ENCODE results near the gene HSD17B14. TPM values are rescaled to one million over a fixed set of nuclear protein-coding genes. Genes with fewer than 3 reads are reported as not detected.
A peak's percentile ranks its signal among the peaks of the same experiment; 100 is the strongest.

The HSD17B14 gene
- total and polyA plus RNA-seq, 2 of the 13 experiments (the other 11 are each of a cell fraction or from before 2014, with no cell fraction given), result 0.58 to 1.2 TPM

DNA sequence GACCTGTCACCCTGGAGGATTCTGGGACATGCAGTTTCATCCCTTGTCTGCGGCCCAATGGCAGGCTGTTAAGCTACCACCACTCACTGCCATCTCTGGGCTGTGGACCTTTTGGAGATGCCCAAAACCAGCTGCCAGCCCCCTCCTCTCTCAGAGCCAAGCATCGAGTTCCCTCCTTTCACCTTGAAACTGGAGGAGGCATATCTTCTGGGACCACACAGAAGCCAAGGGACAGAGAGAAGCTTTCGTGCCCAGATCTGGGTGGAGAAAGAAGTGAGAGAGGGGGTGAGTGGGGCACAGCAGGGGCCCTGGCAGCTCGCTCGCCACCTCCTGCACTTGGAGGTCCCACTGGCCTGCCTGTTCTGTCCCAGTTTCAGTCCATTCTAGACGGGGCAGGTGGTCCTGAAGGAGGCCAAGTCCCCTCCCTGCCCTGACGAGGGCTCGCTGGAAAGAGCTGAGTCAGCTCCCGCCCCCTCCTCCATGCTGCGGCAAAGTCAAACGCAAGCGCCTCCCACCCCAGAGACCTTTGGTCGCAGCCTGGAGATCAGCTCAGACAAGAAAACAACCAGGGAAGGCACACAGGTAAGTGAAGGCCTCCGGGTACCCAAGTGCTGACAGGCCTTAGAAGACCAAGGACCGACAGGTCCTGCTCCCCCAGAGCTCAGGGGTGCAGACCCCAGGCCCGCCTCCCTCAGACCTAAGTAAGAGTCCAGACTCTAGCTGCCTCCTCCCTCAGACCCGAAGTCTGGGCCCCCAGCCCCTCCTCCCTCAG, 29.3 kb downstream of the HSD17B14 start (continued):
- TF ChIP-seq, protein P1, sequence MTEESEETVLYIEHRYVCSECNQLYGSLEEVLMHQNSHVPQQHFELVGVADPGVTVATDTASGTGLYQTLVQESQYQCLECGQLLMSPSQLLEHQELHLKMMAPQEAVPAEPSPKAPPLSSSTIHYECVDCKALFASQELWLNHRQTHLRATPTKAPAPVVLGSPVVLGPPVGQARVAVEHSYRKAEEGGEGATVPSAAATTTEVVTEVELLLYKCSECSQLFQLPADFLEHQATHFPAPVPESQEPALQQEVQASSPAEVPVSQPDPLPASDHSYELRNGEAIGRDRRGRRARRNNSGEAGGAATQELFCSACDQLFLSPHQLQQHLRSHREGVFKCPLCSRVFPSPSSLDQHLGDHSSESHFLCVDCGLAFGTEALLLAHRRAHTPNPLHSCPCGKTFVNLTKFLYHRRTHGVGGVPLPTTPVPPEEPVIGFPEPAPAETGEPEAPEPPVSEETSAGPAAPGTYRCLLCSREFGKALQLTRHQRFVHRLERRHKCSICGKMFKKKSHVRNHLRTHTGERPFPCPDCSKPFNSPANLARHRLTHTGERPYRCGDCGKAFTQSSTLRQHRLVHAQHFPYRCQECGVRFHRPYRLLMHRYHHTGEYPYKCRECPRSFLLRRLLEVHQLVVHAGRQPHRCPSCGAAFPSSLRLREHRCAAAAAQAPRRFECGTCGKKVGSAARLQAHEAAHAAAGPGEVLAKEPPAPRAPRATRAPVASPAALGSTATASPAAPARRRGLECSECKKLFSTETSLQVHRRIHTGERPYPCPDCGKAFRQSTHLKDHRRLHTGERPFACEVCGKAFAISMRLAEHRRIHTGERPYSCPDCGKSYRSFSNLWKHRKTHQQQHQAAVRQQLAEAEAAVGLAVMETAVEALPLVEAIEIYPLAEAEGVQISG (CRISPR knock-in tag; IDR thresholded peaks at IDR 0.05), result peak; percentile 84
- TF ChIP-seq ZNF264 (CRISPR knock-in tag; IDR thresholded peaks at IDR 0.05) (0 out of 2 replicates have a peak, but pooled peaks have one; percentile 38), ESRRA (CRISPR knock-in tag; IDR thresholded peaks at IDR 0.05; ENCODE audit: low read depth) (peak; percentile 68; the same call in 1 of the 2 replicates), ZNF232 (CRISPR knock-in tag; IDR thresholded peaks at IDR 0.05; ENCODE audit: borderline replicate concordance) (peak; percentile 51; the same call in 1 of the 2 replicates), ZFP36L1 (CRISPR knock-in tag; IDR thresholded peaks at IDR 0.05) (no peak; the same call in 1 of the 2 replicates), ZBTB1 (CRISPR knock-in tag; IDR thresholded peaks at IDR 0.05; ENCODE audit: borderline replicate concordance) (no peak), SALL1 (CRISPR knock-in tag; IDR thresholded peaks at IDR 0.05) (peak; percentile 60), RFXAP (CRISPR knock-in tag; IDR thresholded peaks at IDR 0.05; ENCODE audit: borderline replicate concordance) (0 out of 2 replicates have a peak, but pooled peaks have one; percentile 49), CENPX (CRISPR knock-in tag; IDR thresholded peaks at IDR 0.05) (no peak), MYC (CRISPR knock-in tag; IDR thresholded peaks at IDR 0.05; ENCODE audit: borderline replicate concordance) (peak; percentile 60; the same call in 1 of the 2 replicates), ZSCAN29 (CRISPR knock-in tag; conservative IDR thresholded peaks at IDR 0.05) (0 out of 2 replicates have a peak, but pooled peaks have one; percentile 33)
- TF ChIP-seq, protein P2, sequence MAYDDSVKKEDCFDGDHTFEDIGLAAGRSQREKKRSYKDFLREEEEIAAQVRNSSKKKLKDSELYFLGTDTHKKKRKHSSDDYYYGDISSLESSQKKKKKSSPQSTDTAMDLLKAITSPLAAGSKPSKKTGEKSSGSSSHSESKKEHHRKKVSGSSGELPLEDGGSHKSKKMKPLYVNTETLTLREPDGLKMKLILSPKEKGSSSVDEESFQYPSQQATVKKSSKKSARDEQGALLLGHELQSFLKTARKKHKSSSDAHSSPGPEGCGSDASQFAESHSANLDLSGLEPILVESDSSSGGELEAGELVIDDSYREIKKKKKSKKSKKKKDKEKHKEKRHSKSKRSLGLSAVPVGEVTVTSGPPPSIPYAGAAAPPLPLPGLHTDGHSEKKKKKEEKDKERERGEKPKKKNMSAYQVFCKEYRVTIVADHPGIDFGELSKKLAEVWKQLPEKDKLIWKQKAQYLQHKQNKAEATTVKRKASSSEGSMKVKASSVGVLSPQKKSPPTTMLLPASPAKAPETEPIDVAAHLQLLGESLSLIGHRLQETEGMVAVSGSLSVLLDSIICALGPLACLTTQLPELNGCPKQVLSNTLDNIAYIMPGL (CRISPR knock-in tag; IDR thresholded peaks at IDR 0.05; ENCODE audit: borderline replicate concordance in 1 of 2, low read depth in 1 of 2), result peak in 1 of 2 experiments; percentile 77; a peak in 3 of 4 replicates
- TF ChIP-seq, protein P3, sequence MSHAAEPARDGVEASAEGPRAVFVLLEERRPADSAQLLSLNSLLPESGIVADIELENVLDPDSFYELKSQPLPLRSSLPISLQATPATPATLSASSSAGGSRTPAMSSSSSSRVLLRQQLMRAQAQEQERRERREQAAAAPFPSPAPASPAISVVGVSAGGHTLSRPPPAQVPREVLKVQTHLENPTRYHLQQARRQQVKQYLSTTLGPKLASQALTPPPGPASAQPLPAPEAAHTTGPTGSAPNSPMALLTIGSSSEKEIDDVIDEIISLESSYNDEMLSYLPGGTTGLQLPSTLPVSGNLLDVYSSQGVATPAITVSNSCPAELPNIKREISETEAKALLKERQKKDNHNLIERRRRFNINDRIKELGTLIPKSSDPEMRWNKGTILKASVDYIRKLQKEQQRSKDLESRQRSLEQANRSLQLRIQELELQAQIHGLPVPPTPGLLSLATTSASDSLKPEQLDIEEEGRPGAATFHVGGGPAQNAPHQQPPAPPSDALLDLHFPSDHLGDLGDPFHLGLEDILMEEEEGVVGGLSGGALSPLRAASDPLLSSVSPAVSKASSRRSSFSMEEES (CRISPR knock-in tag; IDR thresholded peaks at IDR 0.05), result no peak
- TF ChIP-seq, protein P4, sequence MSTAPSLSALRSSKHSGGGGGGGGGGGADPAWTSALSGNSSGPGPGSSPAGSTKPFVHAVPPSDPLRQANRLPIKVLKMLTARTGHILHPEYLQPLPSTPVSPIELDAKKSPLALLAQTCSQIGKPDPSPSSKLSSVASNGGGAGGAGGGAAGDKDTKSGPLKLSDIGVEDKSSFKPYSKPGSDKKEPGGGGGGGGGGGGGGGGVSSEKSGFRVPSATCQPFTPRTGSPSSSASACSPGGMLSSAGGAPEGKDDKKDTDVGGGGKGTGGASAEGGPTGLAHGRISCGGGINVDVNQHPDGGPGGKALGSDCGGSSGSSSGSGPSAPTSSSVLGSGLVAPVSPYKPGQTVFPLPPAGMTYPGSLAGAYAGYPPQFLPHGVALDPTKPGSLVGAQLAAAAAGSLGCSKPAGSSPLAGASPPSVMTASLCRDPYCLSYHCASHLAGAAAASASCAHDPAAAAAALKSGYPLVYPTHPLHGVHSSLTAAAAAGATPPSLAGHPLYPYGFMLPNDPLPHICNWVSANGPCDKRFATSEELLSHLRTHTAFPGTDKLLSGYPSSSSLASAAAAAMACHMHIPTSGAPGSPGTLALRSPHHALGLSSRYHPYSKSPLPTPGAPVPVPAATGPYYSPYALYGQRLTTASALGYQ (CRISPR knock-in tag; IDR thresholded peaks at IDR 0.05), result no peak
- TF ChIP-seq, protein P5, sequence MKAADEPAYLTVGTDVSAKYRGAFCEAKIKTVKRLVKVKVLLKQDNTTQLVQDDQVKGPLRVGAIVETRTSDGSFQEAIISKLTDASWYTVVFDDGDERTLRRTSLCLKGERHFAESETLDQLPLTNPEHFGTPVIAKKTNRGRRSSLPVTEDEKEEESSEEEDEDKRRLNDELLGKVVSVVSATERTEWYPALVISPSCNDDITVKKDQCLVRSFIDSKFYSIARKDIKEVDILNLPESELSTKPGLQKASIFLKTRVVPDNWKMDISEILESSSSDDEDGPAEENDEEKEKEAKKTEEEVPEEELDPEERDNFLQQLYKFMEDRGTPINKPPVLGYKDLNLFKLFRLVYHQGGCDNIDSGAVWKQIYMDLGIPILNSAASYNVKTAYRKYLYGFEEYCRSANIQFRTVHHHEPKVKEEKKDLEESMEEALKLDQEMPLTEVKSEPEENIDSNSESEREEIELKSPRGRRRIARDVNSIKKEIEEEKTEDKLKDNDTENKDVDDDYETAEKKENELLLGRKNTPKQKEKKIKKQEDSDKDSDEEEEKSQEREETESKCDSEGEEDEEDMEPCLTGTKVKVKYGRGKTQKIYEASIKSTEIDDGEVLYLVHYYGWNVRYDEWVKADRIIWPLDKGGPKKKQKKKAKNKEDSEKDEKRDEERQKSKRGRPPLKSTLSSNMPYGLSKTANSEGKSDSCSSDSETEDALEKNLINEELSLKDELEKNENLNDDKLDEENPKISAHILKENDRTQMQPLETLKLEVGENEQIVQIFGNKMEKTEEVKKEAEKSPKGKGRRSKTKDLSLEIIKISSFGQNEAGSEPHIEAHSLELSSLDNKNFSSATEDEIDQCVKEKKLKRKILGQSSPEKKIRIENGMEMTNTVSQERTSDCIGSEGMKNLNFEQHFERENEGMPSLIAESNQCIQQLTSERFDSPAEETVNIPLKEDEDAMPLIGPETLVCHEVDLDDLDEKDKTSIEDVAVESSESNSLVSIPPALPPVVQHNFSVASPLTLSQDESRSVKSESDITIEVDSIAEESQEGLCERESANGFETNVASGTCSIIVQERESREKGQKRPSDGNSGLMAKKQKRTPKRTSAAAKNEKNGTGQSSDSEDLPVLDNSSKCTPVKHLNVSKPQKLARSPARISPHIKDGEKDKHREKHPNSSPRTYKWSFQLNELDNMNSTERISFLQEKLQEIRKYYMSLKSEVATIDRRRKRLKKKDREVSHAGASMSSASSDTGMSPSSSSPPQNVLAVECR (CRISPR knock-in tag; IDR thresholded peaks at IDR 0.05; ENCODE audit: borderline replicate concordance), result peak; percentile 70; the same call in 1 of the 2 replicates

All from HepG2 (cell line).